KMS-11 (cell line): ENCODE measurements around the gene ADCY5.

Experiments
- H2AFZ ChIP-seq: fragments of 200-600 bp; sonication (generic); 2 replicates; pipeline ENCODE4 v1.6.1; 2016; ENCODE audit warnings: antibody characterized with exemption, mixed run types, low read depth
- H3K27ac ChIP-seq: fragments of 200-600 bp; sonication (generic); 2 replicates; pipeline ENCODE4 v1.6.1; 2016; ENCODE audit warnings: mild to moderate bottlenecking, mixed run types
- H3K27me3 ChIP-seq: fragments of 200-600 bp; sonication (generic); 2 replicates; pipeline ENCODE4 v1.6.1; 2017; ENCODE audit warnings: mild to moderate bottlenecking, low read depth, mixed run types, moderate library complexity; ENCODE audit not compliant: insufficient read depth
- H3K36me3 ChIP-seq: fragments of 200-600 bp; sonication (generic); 2 replicates; pipeline ENCODE4 v1.6.1; 2017; ENCODE audit warnings: mild to moderate bottlenecking, mixed run types; ENCODE audit not compliant: insufficient read depth
- H3K4me1 ChIP-seq: fragments of 200-600 bp; sonication (generic); 2 replicates; pipeline ENCODE4 v1.6.1; 2016; ENCODE audit warnings: mild to moderate bottlenecking, low read depth, mixed run types; ENCODE audit not compliant: poor library complexity, severe bottlenecking
- H3K4me2 ChIP-seq: fragments of 200-600 bp; sonication (generic); 2 replicates; pipeline ENCODE4 v1.7.0; 2016; ENCODE audit warnings: mild to moderate bottlenecking, mixed run types
- H3K4me3 ChIP-seq: fragments of 200-600 bp; sonication (generic); IDR thresholded peaks from 2 replicates; pipeline ENCODE4 v1.6.1; 2017; ENCODE audit warnings: low read depth, low read length, mixed read lengths; ENCODE audit not compliant: insufficient read depth
- H3K79me2 ChIP-seq: fragments of 200-600 bp; sonication (generic); 2 replicates; pipeline ENCODE4 v1.6.1; 2016; ENCODE audit warnings: low read depth, mixed run types; ENCODE audit not compliant: insufficient read depth
- H3K9ac ChIP-seq: fragments of 200-600 bp; sonication (generic); 2 replicates; pipeline ENCODE4 v1.6.1; 2016; ENCODE audit warnings: mild to moderate bottlenecking, mixed run types
- H4K20me1 ChIP-seq: fragments of 200-600 bp; sonication (generic); 2 replicates; pipeline ENCODE4 v1.6.1; 2016; ENCODE audit warnings: mild to moderate bottlenecking, mixed run types; ENCODE audit not compliant: insufficient read depth
- CTCF ChIP-seq: fragments of 200-600 bp; sonication (generic); conservative IDR thresholded peaks from 2 replicates; pipeline ENCODE4 v1.6.1; 2017; ENCODE audit warnings: low read depth, mild to moderate bottlenecking, antibody characterized with exemption, low read length, moderate library complexity, mixed read lengths

ADCY5 gene

GRCh38 chr3:123344175-123344906, 104.5 kb downstream of the ADCY5 start:
- TF ChIP-seq CTCF, result no peak
- peaks cover 7% of the 10 kb centered on the region for H3K4me1 ChIP-seq
- H4K20me1 ChIP-seq, result no peaks in the 10 kb centered on the region
- no peaks in the 10 kb centered on the region for H3K36me3 ChIP-seq
- no peak overlapping the region for H3K27ac ChIP-seq
- H3K27me3 ChIP-seq, result no peaks in the 10 kb centered on the region
- H3K79me2 ChIP-seq, result no peaks in the 10 kb centered on the region
- no peak overlapping the region for H3K9ac ChIP-seq
- no peak overlapping the region for H3K4me3 ChIP-seq
- no peak overlapping the region for H2AFZ ChIP-seq
- no peak overlapping the region for H3K4me2 ChIP-seq

DNA sequence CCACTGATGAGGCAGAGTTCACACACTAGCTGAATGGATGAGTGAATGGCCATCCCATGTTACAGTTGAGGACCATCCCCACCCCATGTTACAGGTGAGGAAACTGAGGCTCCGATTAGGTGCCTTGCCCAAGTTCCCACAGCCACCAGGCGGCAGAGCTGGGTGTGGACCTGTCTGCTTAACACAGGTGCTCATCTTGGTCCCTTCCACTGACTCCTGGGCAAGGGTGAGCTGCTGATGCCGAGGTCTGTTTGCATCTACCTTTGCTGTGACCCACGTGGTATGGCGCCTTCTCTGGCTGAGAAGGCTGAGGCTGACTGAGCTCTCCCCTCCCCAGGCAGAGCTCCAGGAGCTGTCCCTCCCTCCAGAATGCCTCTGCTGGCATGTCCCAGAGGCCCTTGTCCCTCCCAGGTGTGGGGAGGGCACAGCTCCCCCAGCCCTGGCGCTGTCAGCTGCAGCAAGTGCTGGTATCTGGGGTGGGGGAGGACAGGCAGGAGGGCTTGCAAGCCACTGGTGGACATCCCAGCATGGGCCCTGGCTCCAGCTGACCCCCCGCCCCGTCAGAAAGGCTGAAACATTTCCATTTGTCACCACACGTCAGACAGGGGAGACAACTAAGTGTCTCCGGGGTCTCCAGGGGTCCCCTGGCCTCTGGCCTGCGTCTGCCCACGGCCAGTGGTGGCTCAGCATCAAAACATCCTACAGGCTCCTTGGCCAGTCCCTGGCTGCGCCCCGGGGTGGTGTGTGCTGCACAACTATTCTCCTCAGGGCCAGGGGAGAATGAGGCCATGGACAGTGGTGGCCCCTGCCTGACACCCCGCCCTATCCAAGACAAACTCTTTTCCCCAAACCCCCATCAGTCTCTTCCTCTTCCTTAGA, 105.4 kb downstream of the ADCY5 start:
- Histone ChIP-seq H3K36me3 (no peaks in the 10 kb centered on the region), H2AFZ (no peak overlapping the region), H3K27me3 (no peaks in the 10 kb centered on the region), H3K4me2 (no peak overlapping the region), H3K4me1 (peaks cover 7% of the 10 kb centered on the region), H3K27ac (no peak overlapping the region), H4K20me1 (no peaks in the 10 kb centered on the region), H3K4me3 (no peak overlapping the region), H3K79me2 (no peaks in the 10 kb centered on the region), H3K9ac (no peak overlapping the region)
- TF ChIP-seq CTCF, result no peak

DNA sequence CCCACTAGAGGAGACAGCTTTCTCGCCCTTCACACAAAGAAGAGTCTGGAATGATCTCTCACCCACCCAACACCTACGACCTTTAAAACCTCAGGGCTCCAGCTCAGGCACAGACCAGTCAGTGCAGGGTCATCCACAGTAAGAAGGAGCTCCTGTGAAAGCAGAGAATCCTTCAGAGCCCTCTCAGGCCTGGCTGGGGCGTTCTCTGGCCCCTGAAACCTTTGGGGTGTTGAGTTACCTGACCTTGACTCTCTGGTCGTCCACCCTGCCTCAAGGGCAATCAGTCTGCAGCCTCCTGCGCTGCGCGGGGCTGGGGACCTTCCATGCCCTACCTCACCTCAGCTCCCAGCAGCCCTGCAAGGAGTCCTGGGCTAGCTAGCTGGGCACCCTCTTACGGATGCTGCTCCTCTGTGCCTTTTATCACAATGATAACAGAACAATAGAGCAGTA, 106.2 kb downstream of the ADCY5 start:
- peaks cover 7% of the 10 kb centered on the region for H3K4me1 ChIP-seq
- no peak overlapping the region for H3K4me2 ChIP-seq
- H3K36me3 ChIP-seq, result no peaks in the 10 kb centered on the region
- no peaks in the 10 kb centered on the region for H3K27me3 ChIP-seq
- no peaks in the 10 kb centered on the region for H3K79me2 ChIP-seq
- no peak overlapping the region for H3K4me3 ChIP-seq
- no peak overlapping the region for H3K27ac ChIP-seq
- TF ChIP-seq CTCF, result no peak
- no peaks in the 10 kb centered on the region for H4K20me1 ChIP-seq
- no peak overlapping the region for H2AFZ ChIP-seq
- no peak overlapping the region for H3K9ac ChIP-seq

DNA sequence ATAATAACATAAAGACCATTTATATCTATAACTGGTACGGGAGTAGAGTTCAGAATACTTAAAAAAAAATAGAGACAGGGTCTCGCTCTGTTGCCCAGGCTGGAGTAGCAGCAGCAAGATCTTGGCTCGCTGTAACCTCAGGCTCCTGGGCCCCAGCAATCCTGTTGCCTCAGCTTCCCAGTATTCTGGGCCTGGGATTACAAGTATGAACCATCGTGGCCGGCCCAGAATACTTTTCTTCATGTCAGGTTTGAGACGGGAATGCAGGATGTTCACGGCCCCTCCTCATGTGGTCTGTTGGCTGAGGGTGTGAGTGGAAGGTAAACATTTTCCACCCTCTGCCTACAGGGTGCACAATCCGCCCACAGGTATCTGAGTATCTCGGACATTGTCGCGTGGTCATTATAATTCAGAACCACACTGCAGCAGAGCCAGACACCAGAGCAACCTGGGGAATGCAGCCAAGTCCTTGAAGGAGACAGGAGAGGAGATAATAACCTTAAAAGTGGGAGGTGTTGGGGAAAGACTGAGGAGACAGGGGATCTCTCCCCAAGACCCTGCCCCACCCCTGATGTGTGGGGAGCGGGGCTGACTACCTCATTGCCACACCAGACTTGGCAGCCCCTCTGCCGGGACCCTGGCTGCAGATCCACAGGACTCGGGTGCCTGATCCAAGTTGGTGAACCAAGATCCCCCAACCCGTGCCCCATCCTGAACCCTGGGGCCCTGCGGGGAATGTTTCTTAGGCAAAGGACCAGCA, 106.8 kb downstream of the ADCY5 start:
- no peaks in the 10 kb centered on the region for H3K27me3 ChIP-seq
- no peaks in the 10 kb centered on the region for H3K79me2 ChIP-seq
- no peak overlapping the region for H2AFZ ChIP-seq
- no peaks in the 10 kb centered on the region for H4K20me1 ChIP-seq
- no peaks in the 10 kb centered on the region for H3K36me3 ChIP-seq
- no peak for TF ChIP-seq CTCF
- H3K4me3 ChIP-seq, result no peak overlapping the region
- no peak overlapping the region for H3K27ac ChIP-seq
- peaks cover 7% of the 10 kb centered on the region for H3K4me1 ChIP-seq
- no peak overlapping the region for H3K9ac ChIP-seq
- H3K4me2 ChIP-seq, result no peak overlapping the region
